Stimulated activated CD8-positive, alpha-beta memory T cell treated with anti-CD3 and anti-CD28 coated beads, Interleukin-12 subunit alpha, Interleukin-12 subunit beta, amount 100 ng/mL, for 1 hour (primary cell): Measurements from ENCODE around the gene CMTR1.
"Not testable (repeated sequence)": the region's sequence is repeated elsewhere in the genome, so short reads cannot be mapped to it uniquely, and the experiment has no call there.

Experiments
- DNase-seq: peaks from one replicate; pipeline ENCODE4 v3.0.0-alpha.2; 2020; ENCODE audit warnings: low read depth

CMTR1 gene

DNA sequence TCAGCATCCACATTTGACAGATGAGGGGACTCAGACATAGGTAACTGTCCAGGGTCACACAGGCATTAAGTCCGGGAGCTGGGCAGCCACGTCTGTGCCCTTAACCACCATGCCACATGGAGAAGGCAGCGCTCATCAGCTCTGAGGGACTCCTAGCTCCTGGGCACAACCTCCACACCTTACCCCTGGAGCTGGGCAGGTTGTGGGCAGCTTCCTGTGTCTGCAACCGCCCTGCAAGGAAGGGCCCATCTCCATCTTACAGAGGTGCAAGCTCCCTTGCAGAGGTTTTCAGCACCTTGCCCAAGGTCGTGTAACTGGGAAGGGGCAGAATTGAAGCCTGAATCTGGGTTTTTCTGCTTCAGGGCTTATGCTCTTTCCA is 58.8 kb downstream of the CMTR1 start:
- DNase-seq: no peak

DNA sequence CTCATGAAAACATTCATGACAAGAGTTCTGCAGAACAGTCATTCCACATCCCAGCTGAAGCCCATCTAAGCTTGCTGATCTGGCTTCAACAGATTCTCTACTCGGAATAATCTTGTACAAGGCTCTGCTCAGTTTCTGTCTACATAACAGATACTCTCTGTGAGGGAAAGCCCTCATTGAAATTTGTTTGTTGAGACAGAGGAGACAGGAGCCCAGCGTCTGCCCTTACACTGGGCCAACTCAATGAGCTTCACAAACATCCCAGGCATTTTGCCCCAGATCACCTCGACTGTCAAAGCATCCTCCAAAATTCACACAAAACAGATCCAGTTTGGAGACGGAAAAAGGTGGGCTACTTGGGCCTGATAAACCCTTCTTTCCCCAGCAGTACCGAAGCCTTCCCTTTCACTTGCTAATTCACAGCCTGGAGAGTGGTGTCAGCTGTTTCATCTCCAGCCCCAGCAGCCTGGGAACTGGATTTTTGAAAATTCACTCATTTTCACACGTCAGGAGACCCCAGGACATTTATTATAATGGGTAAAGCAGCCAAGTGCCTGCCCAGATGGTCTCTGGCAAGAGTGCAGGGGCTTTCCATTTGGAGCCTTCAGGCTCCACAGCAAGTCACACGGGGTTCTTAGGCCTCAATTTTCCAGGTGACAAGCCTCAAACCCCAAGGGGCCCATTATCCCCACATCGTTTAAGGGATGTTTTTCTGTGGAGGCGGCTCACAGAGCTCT is 59.4 kb downstream of the CMTR1 start:
- no peak for DNase-seq

DNA sequence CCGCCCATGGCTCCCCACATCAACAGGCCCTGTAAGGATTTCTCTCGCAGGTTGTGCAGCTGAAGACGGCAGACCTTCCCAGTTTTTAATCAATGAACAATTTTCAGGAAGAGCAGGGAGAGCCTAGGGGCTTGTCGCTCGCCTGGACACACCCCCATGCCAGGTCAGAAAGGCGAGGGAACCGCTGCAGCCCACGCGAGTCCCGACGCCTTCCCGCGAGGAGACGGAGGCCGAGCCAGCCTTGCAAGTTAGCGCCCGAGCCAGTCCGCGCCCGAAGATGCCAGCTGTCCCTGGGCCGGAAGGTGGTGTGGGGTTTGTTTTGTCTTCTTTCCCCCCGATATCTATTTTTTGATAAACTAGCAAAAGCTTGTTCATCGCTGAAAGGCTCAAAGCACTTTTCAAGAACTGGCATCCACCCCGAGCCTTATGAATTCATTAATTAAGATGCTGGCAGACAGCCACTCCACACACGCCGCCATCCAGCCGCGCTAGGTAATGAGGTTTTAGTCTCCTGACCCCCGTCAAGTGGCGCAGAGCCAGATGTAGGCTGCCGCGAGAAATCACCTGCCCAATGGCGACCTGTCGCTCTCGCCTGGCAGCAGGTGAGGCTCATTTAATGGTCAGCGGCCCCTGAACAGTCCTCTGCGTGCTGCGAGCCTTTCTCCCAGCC is 60.1 kb downstream of the CMTR1 start:
- no peak for DNase-seq

DNA sequence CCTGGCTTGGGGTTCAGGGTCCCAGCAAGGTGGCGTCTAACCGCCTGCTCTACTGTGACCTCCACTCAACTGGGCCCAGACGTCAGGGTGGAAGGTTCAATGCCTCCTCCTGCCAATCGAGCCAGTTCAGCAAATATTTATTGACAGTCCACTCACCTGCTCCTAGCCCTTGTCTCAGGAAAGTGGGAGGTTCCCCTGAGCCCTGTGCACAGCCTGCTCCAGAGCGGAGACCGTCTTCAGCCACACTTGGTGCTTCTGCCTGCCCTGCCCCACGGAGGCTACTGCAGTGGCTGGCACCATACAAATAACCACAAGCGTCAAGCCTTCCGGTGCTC is 60.6 kb downstream of the CMTR1 start:
- DNase-seq: no peak

DNA sequence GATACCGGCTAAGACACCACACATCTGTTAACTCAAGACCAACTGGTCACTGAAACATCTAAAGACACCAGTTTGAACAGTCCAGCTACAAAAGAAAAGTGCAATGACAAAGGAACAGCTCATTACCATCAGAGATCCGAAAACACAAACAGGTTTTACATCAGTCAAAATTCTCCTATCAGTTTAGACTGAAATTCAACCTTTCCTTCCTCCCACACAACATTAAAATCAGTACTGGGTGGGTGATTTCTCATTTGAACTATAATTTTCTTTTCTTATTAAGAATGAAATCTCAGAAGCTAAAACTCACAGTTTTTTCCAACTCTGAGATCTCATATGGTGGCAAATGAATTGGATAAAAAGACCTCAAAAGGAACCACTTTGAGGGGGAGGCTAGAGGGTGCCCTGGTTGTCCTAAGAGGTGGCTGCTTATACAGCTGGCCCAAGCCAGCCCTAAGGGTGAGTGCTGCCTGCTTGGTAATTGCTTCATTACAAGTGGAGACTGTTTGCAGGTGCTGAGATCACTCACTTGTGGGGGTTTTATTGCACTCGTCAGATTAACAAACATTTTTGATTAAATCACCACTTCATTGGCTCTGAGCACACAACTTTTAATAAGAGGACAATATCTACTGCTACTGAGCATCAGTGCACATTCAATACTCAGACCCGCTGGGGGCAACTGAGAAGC is 62.4 kb downstream of the CMTR1 start:
- no peak for DNase-seq

DNA sequence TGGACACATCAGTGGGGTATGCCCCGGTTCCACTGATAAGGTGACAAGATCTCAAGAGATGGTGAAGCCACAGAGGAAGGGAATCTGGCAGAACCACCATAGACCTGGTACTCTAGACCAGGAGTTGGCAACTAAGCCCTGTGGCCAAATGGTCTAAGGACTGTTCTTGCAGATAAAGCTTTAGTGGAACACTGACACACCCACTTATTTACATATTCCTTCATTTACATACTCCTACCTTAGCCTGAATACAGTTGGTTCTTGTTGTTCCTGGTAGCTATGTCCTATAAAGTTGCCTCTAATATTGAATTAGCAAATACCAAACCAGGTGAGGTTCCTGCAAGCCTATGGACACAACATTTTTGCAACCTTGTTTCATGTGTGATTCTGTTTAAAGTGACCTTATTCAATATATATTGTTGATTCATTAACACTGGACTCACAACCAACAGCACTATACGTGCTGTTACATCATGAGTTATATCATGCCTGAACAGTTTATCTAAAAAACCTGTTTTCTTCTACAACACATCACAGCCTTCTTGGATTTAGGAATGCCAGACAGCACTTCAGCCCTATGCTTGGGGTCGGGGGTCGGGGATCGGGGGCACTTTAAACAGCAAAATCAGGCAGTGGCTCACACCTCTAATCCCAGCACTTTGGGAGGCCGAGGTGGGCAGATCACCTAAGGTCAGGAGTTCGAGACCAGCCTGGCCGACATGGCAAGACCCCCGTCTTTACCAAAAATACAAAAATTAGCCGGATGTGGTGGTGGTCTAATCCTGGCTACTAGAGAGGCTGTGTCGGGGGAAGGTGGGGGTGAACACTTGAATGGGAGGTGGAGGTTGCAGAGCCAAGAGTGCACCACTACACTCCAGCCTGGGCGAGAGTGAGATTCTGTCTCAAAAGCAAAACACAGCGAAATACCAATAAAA is 64.2 kb downstream of the CMTR1 start:
- DNase-seq: no peak

DNA sequence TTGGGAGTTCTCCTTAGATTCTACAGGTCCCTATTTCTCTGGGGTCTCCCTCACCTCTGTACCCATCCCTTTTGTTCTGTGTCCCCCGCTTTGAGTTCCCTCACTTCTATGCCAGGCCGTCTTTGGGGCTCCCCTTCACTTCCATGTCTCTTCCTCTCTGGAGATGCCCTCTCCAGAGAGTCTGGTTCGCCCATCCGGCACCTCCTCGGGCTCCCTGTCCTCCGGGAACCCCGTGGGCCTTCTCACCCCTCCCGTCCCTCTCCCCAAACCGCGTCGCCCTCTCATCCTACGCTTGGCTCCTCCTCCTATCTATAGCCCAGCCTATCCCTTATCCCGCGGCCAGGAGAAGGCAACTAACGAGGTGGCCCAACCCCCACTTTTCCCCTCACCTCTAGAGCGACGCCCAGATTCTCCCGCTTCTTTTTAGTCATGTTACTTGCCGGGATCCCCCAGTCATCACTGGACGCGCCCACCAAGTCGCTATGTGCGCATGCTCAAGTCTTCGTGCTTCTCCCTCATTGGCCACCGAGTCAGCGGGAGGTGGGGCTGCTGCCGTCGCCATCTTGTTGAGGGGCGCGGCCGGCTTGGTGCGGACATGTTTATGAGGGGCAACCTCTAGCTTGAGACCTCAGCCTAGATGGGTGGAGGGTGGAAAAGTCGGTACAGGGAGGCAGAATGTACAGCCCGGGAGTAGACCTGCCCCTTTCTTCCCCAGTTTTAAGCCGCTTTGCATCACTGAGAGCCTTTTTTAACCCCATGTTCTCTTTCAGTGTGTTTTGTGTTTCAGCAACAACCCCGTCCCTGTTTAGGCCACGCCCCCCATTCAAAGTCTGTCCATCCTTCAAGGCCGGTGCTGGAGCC is 66.6 kb downstream of the CMTR1 start, which contains the start of gene CCDC167:
TSS of gene CCDC167 (minus strand) at position 461 of the 861 bp plus-strand sequence. CDS start at position 431, 30 bp downstream.
- peak; percentile 95 for DNase-seq

DNA sequence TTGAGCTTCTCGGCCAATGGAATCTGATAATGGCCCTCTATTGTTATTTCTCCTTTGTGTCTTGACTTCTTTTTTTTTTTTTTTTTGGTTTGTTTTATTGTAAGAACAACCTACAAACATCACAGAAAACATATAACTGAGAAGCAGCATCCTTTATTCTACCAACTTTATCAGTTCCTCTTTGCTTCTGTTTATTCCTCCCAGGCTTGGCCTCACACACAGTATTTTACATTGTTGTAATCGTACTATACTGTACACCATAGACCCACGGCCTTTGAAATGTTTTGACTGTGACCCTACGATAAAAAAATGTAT is 67.2 kb downstream of the CMTR1 start:
- no peak for DNase-seq

DNA sequence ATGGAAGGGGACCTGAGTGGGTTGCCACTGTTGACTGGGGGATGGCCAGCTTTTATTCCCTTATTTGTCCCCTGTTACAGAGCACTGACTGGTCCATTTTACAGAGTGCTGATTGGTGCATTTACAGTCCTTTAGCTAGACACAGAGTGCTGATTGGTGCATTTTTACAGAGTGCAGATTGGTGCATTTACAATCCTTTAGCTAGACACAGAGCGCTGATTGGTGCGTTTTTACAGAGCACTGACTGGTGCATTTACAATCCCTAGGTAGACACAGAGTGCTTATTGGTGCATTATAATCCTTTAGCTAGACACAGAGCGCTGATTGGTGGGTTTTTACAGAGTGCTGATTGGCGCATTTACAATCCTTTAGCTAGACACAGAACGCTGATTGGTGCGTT is 67.9 kb downstream of the CMTR1 start:
- not testable (repeated sequence) for DNase-seq

DNA sequence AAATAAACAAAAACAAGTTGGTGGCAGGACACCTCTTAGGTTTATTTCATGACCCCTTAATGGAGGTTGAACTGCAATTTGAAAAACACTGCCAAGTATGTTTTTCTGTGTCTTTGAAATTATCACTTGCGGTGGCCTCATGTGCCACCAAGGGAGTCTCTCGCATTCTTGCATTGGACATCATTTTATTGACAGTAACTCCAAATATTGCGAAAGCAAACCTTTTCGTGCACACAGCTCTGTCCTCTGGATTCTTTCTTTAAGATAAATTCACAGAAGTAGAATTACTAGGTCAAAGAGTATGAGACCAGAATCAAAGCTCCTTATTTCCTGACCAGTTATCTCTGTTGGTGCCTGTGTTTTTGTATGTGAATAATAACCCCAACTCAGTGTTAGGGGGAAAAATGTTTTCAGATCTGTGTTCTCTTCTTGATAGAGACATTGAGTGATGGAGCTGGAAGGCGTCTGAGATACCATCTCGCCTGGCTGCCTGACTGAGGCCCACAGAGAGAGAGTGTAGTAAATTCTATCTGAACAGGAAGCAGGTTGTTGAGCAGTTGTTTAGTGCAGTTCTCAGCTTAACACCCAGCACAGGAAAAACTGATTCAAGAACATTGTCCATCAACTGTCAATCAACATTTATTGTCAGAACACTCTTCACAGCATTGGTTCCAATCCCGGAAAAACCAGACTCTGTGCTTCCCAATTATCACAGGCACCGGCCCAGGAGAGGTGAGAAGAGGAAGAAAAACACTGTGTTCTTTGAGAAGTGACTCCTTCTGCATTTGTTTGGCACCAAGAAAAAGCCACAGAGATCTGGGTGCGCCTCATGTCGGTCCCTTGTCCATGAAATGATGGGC is 68.8 kb downstream of the CMTR1 start:
- no peak for DNase-seq

DNA sequence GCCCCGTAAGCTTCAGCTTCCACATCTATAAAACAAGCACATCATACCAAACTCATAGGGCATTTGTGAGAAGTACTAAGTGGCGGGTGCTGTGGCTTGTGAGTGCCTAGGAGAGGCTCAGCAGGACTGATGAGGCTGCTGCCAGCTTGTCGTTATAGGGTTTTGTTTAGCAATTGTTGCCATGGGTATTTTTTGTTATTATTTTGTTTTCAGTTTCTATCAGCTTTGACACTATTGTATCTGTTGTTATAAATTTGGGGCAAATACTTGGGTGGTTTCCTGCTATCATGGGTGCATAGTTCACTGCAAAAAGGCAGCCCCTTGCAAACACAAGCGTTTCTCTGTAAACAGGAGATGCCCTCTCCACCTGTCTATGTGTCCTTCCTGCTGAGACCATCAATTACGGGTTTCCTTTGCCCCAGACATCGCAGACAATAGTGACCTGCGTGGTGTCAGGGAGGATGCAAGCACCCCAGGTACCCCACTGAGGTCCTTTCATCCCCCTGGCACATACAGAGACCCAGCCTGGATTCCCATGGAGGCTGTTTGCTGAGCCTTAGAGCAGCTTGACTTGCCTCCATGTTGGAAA is 69.8 kb downstream of the CMTR1 start:
- no peak for DNase-seq

DNA sequence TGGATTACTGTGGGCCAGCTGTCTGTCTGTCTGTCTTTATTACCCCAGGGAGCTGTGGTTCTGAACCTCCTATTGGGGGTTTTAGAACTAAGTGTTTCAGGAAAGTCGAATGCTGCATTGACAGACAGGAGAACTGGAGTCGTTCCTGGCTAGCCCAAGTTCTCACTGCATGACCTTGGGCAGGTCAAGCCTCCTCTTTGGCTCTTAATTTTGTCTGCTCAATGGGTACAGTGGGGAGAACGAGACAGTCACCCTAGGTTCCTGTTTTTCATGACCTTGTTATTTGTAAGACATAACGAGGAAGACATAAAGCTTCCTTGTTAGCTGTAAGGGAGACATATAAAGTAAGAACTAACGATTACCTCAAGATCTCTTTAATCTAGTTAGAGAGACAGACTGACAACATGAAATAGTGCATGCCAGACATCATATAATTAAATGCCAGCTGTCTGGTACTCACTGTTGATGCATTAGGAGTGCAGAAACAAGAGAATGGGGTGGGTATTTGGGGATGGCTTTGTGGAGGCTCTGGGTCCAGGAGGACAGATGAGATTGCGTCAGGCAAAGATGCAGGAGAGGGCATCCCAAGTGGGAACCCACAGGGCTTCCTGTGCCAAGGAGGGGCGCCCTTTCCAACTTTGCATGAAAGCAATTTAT is 70.4 kb downstream of the CMTR1 start:
- no peak for DNase-seq

DNA sequence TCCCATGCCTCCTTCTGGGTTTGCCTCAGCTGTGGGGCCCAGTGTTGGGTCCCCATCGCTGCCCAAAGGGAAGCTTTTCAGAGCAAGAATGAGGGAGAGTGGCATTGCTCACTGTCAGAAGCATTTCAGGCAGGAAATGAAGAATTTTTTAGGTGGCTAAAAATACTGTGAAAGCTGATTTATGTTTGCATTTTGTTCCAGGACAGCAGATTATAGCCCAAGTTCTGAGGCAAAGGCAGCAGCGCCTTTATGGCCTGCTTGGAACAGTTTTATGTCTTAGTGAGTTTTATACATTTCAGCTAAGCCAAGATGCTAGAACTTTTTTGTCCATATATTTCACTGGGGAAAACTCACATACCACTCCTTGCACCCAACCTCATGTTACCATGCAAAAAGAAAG is 71.0 kb downstream of the CMTR1 start:
- DNase-seq: no peak

DNA sequence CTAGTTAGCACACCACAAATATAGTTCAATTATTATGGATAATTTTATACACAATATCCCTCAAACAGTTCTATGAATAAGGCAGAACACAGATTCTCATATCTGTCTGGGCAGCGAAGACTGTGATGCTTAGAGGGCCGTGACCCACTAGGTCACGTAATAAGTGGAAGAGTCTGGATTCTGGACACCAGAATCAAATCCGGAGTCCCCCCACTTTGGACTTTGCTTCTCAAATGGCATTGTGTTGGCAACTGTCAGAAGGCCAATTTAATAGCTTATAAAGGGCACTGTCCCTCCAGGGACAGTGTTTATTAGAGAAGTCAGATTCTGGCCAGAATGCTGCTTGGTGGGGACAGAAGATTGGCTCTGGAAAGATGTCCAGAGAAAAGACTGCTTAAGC is 73.5 kb downstream of the CMTR1 start:
- no peak for DNase-seq

DNA sequence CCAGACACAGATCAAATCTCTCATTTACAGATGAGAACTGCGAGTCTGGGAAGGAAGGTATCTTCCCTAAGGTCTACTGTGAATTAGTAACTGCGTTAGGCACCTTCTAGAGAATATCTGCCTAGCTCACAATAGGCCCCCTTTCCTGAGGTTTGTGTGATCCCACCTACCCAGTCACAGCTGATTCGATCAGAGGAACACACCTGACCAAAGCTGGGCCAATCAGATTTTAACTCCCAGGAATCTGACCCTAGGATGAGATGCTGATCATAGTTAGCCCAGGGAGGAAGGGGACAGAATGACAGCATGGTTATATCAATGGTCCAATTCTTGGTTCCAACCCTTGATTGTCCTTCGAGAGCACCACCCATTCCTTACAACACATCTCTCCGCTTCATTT is 74.1 kb downstream of the CMTR1 start:
- DNase-seq: no peak

DNA sequence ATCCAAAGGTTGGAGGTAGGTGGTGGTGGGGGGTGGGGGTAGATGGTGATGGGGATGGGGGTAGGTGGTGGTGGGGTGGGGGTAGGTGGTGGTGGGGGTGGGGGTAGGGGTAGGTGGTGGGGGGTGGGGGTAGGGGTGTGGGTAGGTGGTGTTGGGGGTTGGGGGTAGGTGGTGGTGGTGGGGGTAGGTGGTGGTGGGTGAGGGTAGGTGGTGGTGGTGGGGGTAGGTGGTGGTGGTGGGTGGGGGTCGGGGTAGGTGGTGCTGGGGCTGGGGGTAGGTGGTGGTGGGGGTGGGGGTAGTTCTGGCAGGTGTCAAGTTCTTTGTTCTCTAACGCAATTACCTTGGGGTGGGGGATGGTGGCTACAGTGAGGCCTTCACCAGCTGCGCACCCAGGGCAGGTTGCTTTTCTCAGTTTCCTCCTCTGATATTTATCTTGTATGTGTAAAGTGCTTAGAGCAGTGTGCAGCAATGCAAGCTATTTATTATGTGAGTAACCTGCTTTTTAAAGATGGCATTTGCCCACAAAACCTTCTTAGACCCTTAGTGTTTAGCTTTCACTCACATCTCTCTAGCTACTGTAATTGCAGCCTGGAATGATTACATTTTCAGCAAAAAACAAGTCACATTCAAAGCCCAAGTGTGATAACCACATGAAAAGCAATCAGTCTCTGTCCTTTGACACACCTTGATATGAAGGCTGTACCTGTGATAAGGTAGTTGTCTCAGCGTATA is 74.8 kb downstream of the CMTR1 start:
- no peak for DNase-seq

DNA sequence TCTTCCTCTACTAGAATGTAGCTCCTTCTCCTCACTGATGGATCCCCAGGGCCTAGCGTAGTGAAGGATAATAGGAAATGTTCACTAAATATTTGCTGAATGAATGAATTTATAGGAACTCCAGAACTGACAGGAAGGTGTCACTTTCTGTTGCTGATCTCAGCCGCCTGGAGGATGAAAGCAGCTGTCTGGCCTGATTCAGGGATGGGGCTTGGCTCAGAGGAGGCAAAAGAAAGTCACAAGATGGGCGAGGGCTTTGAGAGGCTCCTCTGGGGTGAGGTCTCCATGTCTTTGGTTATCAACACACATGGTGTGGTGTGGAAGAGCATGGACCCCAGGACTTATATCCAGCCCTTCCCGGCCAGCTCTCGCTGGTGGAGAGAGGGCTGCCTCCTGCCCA is 78.2 kb downstream of the CMTR1 start:
- DNase-seq: no peak

DNA sequence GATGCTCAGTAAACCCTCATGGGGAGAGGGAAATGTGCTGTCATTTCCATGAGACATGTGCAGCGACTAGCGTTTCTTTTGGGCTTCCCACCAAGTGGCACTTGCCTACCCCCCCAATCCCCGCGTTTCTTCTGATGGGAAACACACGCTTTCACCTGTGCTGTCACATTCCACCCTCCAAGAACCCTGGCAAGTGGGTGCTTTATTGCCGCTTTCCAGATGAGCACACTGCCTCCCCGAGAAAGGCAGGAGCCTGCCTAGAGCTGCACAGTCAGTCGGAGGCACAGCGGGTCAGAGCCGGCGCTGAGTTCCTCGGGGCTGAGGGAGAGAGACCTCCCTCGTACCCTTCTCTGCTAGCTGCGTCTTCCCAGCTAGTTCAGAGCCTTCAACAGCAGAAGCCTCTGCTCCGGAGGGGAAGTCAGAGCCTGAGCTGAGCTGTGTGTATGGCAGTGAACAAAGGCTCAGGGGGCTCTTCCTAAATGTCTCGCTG is 78.9 kb downstream of the CMTR1 start:
- no peak for DNase-seq
